ENCODE data around the gene IFNGR1. TPM values are rescaled to one million over a fixed set of nuclear protein-coding genes. Genes with fewer than 3 reads are reported as not detected.
"Not testable (repeated sequence)": the region's sequence is repeated elsewhere in the genome, so short reads cannot be mapped to it uniquely, and the experiment has no call there.

IFNGR1 gene
- total RNA-seq, 1 experiment from 2014 or later = 25.5 TPM

DNA sequence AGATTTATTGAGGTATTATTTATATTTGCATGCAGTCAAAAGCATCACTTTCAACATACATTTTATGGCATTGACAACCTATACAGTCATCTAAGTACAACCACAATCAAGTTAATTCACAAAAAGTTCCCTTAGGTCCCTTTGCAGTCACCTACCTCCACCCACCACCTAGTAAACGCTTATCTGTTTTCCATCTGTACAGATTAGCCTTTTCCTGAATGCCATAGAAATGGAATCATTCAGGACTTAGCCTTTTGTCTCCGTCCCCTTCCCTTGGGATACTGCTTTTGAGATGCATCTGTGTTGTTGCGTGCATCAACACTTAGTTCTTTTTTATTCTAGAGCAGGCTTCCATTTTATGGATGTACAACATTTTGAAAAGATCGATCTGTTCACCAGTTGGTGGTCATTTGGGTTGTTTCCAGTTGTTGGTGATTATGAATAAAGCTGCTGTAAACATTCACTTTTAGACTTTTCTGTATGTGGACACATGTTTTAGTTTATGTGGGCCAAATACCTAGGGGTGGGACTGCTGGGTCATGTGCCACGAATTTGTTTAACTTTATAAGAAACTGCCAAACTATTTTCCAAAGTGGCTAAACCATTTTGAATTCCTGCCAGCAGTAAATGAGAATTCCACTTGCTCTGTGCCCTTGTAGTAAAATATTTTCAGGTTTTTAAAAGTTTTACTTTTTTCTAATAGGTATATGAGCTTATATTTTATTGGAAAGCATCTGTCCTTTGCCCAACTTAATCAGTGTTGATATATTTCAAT, 17.6 kb upstream of the IFNGR1 start:
- no peak for DNase-seq (ENCODE audit: extremely low read depth, low read depth)

DNA sequence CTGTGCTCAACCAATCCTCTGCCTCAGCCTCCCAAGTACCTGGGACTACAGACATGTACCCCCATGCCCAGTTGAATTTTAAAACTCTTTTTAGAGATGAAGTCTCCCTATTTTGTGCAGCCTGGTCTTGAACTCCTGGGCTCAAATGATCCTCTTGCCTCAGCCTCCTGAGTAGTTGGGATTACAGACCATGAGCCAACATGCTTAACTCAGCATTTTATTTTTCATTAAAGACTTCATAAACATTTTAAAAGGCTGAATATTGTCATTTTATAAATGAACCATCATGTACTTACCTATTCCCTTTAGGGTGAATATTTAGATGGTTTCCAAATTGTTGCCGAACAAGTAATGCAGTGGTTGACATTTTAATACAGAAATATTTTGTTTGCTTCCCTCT, 16.5 kb upstream of the IFNGR1 start:
- no peak for DNase-seq (ENCODE audit: extremely low read depth, low read depth)

DNA sequence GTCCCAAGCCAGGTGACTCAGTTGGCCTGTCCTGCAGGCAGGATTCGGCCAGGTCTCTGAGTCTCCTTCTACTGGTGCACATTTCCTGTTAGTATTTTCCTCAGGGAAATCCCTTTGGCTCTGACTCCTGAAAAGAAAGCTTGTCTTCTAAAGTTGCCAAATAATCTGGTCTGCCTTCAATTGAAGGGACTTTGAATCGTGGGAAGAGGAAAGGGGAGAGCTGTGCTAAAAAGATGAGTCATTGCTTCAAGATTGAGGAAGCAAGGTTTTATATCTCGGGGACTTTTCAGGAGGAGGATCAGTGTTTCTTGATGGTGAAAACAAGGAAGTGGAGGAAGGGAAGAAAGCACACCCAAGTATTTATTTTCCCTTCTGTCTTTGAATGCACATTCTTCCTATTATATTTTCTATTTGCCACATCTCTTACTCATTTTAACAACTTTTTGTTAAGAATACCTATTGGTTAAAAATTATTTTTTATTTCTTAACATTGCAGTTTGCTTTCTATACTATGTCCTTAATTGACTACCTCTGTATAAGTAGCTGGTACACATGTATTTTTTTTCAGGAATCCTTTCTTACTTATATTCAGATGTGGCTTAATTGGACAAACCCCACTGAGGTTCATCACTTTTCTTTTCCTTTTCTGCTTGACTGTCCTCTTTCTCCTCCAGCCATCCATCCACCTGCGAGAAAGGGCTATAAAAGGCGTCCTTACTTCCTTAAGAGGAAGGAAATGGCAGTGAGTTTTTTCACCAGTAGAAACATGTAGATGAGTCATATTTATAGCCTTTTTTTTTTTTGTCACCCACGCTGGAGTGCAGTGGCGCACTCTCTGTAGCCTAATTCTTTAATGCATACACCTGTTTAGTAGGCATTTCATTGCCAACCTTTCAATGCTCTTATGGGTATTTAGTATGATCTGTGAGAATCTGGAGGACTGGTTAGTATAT, 15.0 kb upstream of the IFNGR1 start:
- no peak for DNase-seq (ENCODE audit: extremely low read depth, low read depth)

DNA sequence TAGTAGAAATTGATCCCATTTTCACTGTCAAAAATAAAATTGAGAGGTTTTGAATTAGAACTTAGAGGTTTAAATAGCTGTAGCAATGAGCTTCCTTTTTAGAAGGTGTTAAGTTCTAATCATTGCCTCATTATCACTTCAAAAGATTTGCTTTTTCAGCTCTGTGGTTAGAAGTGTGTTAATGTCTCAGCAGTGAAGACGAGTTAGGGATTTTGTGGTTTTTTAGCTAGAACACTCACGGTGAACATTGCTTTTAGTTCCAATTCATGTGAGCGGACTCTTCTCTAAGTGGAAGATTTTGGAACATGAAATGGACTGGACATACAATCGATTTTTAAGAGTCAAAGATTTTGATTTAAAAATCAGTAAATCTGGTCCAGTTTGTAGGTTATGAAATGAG, 12.7 kb upstream of the IFNGR1 start:
- DNase-seq (ENCODE audit: extremely low read depth, low read depth) = no peak

DNA sequence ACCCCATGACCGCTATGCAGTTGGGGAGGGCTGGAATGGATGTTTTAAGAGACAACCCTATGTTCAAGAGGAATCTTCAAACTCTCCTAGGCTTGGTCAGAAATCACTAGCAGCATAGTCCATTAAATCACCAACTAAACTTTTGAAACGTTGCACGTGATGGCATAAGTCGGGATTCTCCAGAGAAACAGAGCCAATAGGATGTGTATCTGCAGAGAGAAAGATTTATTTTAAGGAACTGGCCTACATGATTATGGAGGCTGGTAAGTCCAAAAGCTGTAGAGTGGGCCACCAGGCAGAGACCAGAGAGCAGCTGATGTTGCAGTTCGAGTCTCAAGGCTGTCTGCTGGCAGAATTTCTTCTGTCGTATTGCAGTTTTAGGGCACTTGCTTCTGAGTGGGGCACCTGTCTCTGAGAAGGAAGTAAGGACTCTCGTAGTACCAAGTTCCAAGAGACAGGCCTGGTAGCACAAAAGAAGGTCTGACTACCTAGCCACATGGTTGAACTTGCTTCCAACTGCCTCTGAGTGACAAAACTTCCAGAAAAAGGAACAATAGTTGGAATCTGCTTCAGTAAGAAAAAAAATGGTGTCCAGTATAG, 11.9 kb upstream of the IFNGR1 start:
- DNase-seq (ENCODE audit: extremely low read depth, low read depth) = no peak

DNA sequence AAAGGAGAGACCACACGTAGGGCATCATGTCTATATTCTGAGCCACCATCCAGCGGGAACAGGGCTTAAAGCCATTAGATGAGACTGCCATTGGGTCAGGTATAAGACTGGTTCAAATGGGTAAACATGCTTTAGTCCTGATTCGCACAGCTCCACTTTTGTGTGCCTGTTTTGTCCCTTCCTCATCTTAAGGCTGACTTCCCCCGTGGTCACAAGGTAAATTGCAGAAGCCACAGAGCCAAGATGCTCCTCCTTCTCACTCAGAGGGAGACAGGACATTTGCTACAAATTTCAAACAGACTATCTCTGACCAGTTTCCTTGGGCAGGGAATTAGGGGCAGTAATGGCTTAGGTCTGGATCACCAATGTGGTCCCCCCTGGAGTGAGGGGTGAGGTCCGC, 11.4 kb upstream of the IFNGR1 start:
- DNase-seq (ENCODE audit: extremely low read depth, low read depth) = no peak

DNA sequence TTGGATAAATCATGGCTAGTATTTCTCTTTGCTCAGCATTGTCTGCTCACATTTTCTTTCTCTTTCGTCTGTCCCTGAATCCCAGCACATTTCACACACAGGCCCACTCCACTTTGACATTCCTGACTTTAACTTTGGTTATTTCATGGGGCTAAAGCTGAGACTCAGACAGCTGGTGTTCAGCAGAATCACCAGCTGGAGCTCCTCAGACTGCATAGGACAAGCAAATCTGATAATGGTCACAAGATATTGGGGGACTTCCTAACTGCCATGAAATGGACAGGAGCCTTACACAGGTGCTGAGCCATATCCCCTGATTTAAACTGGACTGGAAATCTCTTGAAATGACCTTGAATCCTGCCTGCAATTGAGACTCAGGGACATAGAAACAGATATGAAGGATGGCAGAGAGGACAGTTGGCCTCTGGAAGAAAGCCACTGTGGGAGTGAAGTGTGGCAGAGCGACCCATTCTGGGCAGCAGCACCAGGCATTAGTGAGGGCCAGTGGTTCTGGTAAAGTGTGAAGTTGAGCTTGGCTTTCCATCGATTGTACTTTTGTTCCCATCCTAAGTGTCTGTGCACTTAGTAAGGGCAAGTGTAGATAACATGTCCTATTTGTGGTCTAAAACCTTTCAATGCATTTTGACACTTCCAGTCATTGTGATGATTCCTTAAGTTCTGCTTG, 10.0 kb upstream of the IFNGR1 start:
- no peak for DNase-seq (ENCODE audit: extremely low read depth, low read depth)

DNA sequence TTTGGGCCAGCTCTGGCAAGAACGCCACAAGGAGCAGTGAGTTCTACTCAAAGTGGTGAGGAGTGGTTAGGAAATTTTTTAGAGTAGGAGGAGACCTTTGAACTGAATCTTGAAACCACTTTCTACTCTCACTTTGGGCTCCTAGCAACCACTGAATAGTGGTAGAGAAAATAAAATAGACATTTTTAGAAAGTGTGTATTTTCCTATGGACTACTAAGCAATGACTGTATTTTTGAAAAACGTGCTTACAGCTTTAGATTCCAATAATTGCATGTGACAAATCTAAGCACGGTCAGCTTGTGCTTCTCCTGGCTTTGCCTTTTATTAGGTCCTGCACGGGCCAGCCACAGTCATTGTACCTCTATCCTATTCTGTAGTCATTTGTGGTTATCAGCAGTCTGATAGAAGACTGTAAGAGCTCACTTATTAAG, 8.7 kb upstream of the IFNGR1 start:
- DNase-seq (ENCODE audit: extremely low read depth, low read depth) = no peak

DNA sequence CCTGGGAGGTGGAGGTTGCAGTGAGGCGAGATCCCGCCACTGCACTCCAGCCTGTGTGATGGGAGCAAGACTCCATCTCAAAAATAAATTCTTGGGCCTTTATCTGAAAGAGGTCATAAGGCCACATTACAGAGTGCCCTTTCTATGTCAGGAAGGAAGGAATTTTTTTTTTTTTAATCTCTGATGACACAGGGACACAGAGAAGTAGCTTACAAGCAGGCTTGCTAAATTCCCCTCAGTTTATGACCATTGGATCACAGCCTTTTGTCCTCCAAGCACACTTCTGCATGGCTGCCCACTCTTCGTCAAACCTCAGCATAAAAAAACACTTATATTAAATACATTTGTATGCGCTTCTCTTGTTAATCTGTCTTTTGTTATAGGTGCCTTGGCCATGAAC, 7.5 kb upstream of the IFNGR1 start:
- no peak for DNase-seq (ENCODE audit: extremely low read depth, low read depth)

DNA sequence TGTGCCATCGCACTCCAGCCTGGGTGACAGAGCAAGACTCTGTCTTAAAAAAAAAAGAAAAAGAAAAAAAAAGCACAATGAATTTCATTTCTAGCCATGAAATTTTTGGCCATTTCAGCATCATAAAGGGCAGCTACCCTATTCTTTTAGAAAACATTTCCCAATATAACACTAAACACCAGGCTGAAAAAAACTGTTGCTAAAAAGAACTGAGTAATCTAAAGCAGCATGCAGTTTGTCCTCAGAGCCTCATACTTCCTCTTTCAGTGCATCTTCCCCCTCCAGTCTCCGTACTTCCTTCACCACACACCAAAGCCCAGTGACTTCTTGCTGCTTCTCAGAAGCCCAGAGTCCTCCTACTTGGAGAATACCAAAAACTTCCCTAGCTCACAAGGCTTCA, 5.6 kb upstream of the IFNGR1 start:
- no peak for DNase-seq (ENCODE audit: extremely low read depth, low read depth)

DNA sequence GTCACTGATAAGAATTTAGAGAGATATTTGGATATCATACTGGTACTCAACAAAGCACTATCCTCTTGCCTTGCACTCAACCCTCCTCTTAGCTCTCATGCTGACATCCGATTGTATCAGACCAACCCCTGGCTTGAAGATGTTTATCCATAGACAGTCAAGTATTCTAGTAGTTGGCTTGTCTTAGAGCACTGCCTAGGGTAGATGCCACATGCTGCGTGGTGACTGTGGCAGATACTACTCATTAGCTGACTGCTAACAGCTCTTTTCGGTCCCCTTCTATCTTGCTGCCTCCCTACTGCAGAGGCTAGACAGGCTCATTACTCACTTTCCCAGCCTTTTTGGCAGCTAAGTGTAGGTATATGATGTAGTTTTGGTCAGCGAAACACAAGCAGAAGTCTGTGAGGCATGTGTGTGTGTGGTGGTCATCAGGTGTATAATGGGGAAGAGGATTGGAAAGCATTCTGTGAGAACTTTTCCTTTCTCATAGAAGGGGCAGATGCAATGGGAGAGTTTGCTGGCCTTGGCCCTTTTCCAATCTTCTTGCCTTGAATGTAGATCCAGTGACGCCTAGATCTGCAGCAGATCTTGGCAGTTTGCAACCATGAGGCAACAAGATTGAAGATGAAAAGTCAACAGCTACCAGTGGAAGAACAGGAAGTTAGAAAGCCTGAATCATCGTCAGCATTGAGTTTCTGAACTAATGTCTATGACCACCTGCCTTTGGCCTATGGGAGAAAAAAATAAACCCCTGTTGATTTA, 4.4 kb upstream of the IFNGR1 start:
- no peak for DNase-seq (ENCODE audit: extremely low read depth, low read depth)

DNA sequence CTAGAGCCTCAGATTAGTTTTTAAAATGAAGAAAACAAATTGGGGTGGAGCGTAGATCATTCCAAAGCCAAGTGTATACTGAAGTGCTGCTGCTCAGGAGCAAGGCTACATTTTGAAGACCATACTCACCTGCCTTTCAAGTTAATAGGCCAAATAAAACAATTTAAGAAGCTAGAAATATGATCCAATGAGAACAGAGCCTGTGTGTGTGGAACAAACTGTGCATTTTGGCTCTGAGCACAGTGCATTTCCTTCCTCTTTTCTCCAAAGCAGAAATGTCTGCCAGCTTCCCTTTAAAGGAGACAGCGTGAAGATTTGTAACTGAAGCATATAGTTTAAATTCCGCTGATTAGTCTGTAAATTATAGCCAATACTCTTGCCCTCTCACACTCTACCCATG, 3.2 kb upstream of the IFNGR1 start:
- no peak for DNase-seq (ENCODE audit: extremely low read depth, low read depth)

DNA sequence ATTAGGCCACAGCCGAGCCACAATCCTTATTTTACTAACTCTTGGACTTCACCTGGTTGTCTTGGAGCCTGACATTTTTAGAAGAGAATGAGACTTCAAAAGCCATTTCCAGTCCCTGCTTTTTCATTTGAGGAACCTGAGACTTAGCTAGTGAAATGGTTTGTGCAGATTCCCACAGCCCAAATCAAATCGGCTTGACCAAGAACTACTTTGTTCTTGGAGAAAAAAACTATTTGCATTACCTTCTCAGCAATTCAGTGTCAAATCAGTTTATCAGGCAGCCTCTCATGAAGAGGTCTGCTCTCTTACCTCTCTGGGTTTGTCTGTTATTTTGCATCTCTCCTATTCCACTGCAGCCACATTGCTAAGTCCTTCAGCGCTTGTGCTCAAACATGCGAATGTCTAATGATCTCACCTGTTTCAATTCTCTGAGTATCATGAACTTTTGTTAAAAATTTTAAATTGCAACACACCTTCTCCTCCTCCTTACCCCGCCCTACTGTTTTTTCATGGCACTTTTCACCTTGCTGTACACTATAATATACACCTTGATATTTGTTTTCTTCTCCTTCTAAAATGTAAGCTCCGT, 573 bp upstream of the IFNGR1 start:
- no peak for DNase-seq (ENCODE audit: extremely low read depth, low read depth)

DNA sequence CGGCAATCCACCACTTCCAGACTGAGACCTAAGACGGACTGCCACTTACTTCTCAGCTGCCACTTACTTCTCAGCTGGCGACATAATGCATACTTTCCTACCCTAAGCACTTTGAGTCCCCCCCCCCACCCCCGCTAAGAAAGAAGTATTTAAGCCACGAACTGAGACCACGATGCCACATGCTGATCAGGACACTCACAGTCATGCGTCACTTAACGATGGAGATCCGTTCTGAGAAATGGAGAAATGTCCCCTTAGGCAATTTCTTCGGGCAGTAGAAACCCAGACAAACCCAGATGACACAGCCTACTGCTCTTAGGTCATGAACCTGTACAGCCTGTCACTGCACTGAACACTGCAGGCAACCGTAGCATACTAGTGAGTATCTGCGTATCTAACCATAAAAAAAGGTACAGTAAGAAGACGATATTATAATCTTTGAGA, 690 bp downstream of the IFNGR1 start:
- DNase-seq (ENCODE audit: extremely low read depth, low read depth) = peak; percentile 27

DNA sequence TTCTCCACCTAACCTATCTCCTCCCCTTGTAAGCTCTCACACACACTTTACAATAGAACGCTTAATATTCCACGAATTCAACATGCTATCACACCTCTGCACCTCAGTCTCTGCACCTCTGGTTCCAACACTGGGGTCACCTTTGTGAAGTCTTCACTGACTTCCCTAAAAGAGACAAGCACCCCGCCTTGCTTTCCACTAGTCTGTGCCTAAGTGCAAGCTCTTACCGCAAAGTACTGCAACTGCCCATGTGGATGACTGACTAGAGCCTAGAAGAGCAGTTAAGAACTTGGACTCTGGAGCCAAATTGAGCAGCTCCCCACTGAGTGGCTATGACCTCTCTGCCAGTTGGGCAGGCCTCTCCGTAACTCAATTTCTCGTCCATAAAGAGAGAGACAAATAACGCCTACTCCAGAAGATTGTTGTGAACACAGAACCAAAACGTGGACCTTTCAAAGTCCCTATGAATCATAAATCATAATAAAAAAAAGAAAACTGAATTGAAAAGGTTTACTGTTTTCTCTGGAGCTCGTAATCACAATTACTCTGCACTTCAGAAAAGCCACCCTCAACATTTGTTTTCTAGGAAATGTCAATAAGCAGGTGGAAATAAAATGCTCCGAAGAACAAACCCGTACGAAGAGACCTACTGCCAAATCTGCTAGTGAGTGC, 1.2 kb downstream of the IFNGR1 start:
- no peak for DNase-seq (ENCODE audit: extremely low read depth, low read depth)

DNA sequence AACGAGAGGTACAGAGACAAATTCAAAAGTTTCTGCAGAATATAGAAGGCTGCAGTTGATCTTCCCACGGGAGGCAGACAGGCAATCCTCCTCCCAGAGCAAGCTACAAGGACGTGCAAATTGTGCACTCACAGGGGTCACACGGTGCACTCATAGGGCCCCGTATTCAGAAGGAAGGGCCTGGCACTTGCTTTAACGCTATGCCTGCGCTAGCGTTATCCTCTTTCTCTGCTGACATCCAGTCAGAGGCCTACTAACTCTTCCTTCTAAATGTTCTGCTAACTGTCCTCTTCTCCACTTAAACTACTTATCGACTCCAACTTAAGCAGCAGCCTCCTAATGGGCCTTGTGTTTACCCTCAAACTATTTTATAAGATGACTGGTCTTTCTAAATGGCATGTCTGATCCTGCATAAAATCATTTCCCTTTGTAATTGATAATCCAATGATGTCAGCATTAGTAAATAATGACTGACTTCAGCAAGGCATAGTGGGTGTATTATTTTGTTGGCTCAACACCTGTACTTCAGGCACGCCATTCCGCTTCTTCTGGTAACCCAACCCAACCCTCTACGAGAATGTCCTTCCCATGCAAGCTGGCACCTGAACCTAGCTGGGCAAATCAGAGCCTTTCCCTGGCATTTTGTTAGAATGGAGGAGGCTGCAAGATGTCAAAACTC, 2.2 kb downstream of the IFNGR1 start:
- DNase-seq (ENCODE audit: extremely low read depth, low read depth) = no peak

DNA sequence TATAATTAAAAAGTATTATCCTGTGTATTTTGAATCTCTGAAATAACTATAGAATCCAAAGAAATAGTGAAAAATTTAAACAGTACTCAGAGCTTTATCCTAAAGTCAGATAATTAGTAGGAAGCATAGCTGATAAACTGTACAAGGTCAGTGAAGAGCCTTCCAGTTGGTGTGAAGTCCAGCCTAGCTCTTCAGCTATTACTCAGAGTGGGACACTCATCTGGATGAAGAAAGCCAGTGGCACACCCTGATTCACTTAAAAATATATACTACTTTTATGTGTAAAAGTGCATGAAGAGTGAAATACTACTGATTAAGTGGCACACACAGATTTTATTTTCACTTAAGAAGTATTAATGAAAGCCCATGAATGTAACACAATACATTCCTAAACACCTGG, 3.1 kb downstream of the IFNGR1 start:
- no peak for DNase-seq (ENCODE audit: extremely low read depth, low read depth)

DNA sequence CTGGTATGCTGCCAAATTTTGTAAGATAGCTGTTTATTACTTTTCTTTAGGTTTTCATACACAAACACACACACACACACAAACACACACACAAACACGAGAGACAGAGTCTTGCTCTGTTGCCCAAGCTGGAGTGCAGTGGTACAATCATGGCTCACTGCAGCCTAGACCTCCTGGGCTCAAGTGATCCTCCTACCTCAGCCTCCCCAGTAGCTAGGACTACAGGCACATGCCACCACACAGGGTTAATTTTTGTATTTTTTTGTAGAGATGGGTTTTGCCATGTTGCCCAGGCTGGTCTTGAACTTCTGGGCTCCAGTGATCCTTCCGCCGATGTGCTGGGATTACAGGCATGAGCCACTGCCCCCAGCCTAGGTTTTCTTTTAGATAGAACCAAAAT, 3.6 kb downstream of the IFNGR1 start:
- not testable (repeated sequence) for DNase-seq (ENCODE audit: extremely low read depth, low read depth)

DNA sequence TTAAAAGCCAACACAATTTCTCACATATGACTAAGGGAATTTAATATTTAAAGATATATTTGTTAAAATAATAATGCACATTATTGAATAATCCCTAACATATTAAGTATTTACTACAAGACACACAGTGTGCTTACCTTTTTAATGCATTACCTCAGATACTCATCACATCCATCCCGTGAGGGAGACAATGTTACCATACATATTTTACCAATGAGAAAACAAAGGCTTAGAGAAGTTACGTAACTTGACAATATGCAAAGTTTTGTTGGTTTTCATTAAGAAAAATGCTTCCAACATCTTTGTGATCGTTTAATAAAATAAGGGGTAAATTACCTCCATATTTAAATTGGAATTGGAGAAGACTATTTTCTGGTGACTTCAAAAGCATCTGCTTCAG, 4.3 kb downstream of the IFNGR1 start:
- no peak for DNase-seq (ENCODE audit: extremely low read depth, low read depth)

Data from NCI-H460 (cell line).